Right lobe of liver (tissue), 6 donors: ENCODE results near the gene TSPAN18. TPM values are rescaled to one million over a fixed set of nuclear protein-coding genes. Genes with fewer than 3 reads are reported as not detected.

Experiments used
- ATAC-seq, 4 donors: fragments of 200-7000 bp; cut with Tn5 transposase; one replicate each; pipeline ENCODE4 v1.9.1; 2020; ENCODE audit warnings: mild to moderate bottlenecking in 4 of 4, moderate library complexity in 4 of 4
- DNase-seq, 3 donors: peaks; one replicate each; pipeline ENCODE4 v3.0.0-alpha.2; 2020
- H3K27ac ChIP-seq, 3 donors: fragments of 200-600 bp; one replicate each; pipeline ENCODE4 v1.8.0; 2022
- H3K27me3 ChIP-seq, 2 donors: fragments of 200-600 bp; one replicate each; pipeline ENCODE4 v1.8.0; 2022
- H3K36me3 ChIP-seq, 4 donors: fragments of 200-600 bp; sonication (generic) in 1 of 4; one replicate each; pipeline versions ENCODE4 v1.5.1 to v1.8.0; 2017 to 2022; ENCODE audit warnings: control low read depth in 1 of 4
- H3K4me1 ChIP-seq, 4 donors: fragments of 200-600 bp; sonication (generic) in 1 of 4; one replicate each; pipeline versions ENCODE4 v1.5.1 to v1.8.0; 2017 to 2022; ENCODE audit warnings: control low read depth in 1 of 4
- H3K4me3 ChIP-seq, 3 donors: fragments of 200-600 bp; one replicate each; pipeline ENCODE4 v1.8.0; 2022
- H3K9me3 ChIP-seq, 4 donors: fragments of 200-600 bp; sonication (generic) in 1 of 4; one replicate each; pipeline versions ENCODE4 v1.5.1 to v1.8.0; 2017 to 2022; ENCODE audit warnings: control low read depth in 1 of 4
- POLR2A ChIP-seq: fragments of 450-650 bp; IDR thresholded peaks from one replicate; pipeline ENCODE4 v1.6.1; 2017; ENCODE audit warnings: antibody characterized with exemption, mild to moderate bottlenecking
- WGBS: methylation state at CpG from one replicate; pipeline ENCODE4 v1.1.6; 2018; ENCODE audit warnings: low coverage, low lambda C conversion rate; ENCODE audit not compliant: insufficient coverage; ENCODE audit errors: missing lambda C conversion rate; 5-methylcytosine and 5-hydroxymethylcytosine counted together
- intact Hi-C, 2 donors: fragments of 100-400 bp; cut with DNase I; formaldehyde crosslinking; loops; one replicate each; pipeline versions ENCODE4 v1.11.2 to v1.14.1; 2022
- total RNA-seq, 6 experiments: library from RNA; depleted of rRNA in 2 of 6; stranded (reverse); fragments of >200 nt in 2 of 6; fragmentation: NEBNext Ultra II Directional in 3 of 6; extraction: Animal tissue kit (Norgen Biotek cat#: 25700) in 3 of 6; gene quantifications; one replicate each; pipeline versions ENCODE4 v1.1.0 to v1.2.4, GENCODE V29; 2016 to 2023
- TF ChIP-seq, protein P1 (sequence below), 4 donors: fragments of 200-600 bp in 3 of 4; fragments of 450-650 bp in 1 of 4; IDR thresholded peaks; one replicate each; pipeline versions ENCODE4 v1.5.1 to v1.8.0; 2016 to 2022; ENCODE audit warnings: antibody characterized with exemption in 4 of 4, mild to moderate bottlenecking in 2 of 4
- donor health status: DM: no; HTN: yes; CAD: no.
- donor health status: DM: no; HTN: no; CAD: no.
- donor health status: DM: no; HTN: no; CAD: no.
- donor health status: DM: no; HTN: yes; CAD: no.
- donor health status: DM: no; HTN: yes; CAD: no.

TSPAN18 gene
- total RNA-seq, 6 experiments from 2014 or later, result 3.4 to 10.6 (median 5.3) TPM

DNA sequence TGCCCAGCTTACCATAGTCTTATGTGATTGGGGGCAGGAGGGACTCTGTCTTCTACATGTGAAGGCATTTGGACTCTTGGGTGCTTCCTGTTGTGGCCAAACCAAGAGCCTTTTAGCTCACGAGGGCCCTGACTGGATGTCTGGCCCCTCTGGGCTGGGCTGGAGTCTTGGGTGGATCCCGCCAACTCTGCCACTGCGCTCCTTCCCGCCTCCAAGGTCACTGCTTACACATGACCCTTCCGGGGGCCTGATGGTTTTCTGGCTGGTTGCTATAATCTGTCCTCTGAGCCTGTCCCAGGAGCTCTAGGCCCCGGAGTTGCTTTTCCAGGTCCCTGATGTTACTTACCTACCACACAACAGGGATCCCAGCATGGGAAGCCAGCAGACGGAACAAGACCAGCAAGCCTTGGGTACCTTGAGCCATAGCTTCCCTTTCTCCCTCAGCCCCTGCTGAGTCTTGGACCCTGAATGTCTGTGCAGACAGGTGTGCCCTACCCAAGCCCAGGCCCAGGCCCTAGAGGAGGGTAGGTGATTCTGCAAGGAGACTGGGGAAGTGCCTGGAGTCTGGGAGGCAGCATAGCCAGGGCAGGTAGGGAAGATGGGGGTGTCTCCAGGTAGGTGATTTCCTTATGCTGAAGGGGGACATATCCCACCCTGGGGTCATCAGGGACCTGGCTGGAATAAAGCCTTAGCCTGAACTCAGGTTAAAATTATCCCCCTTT lies 100.3 kb downstream of the TSPAN18 start:
- no peaks in the 10 kb centered on the region for H3K27me3 ChIP-seq
- no peaks in the 10 kb centered on the region for H3K4me1 ChIP-seq
- intact Hi-C loops, result no loop called here
- H3K9me3 ChIP-seq, result no peaks in the 10 kb centered on the region
- H3K27ac ChIP-seq, result no peak overlapping the region
- H3K4me3 ChIP-seq, result no peak overlapping the region
- TF ChIP-seq, protein P1, sequence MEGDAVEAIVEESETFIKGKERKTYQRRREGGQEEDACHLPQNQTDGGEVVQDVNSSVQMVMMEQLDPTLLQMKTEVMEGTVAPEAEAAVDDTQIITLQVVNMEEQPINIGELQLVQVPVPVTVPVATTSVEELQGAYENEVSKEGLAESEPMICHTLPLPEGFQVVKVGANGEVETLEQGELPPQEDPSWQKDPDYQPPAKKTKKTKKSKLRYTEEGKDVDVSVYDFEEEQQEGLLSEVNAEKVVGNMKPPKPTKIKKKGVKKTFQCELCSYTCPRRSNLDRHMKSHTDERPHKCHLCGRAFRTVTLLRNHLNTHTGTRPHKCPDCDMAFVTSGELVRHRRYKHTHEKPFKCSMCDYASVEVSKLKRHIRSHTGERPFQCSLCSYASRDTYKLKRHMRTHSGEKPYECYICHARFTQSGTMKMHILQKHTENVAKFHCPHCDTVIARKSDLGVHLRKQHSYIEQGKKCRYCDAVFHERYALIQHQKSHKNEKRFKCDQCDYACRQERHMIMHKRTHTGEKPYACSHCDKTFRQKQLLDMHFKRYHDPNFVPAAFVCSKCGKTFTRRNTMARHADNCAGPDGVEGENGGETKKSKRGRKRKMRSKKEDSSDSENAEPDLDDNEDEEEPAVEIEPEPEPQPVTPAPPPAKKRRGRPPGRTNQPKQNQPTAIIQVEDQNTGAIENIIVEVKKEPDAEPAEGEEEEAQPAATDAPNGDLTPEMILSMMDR (IDR thresholded peaks at IDR 0.05), result no peak
- no peak for TF ChIP-seq POLR2A
- H3K36me3 ChIP-seq, result no peaks in the 10 kb centered on the region
- DNase-seq (no peak), ATAC-seq (no peak)
- 60% methylated on average over 1 of the region's 7 CpGs for whole genome bisulfite sequencing

DNA sequence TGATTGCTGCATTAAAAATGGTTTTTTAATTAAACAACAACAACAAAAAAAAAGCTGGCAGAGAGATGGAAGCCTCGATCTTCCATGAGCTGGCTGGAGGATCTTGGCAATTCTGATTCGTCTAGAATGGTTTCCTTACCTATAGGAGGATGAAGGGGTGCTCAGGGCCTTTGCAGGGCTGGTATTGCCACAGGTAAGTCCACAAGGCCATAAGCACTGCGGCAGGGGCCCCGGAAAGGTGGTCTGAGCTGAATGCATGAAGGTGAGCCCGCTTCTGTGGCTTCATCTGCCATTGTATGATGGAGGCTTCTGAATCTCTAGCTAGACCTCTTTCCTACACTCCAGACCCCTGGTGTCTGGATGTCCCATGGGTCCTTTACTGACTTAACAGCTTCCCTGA lies 101.5 kb downstream of the TSPAN18 start:
- no peaks in the 10 kb centered on the region for H3K27me3 ChIP-seq
- no peak overlapping the region for H3K4me3 ChIP-seq
- H3K36me3 ChIP-seq, result no peaks in the 10 kb centered on the region
- no peaks in the 10 kb centered on the region for H3K4me1 ChIP-seq
- H3K27ac ChIP-seq, result no peak overlapping the region
- DNase-seq, result no peak
- 65% methylated on average over 3 of the region's 5 CpGs for WGBS
- TF ChIP-seq POLR2A, result no peak
- TF ChIP-seq, protein P1 (IDR thresholded peaks at IDR 0.05), result no peak
- ATAC-seq, result no peak
- intact Hi-C loops, result no loop called here
- no peaks in the 10 kb centered on the region for H3K9me3 ChIP-seq

DNA sequence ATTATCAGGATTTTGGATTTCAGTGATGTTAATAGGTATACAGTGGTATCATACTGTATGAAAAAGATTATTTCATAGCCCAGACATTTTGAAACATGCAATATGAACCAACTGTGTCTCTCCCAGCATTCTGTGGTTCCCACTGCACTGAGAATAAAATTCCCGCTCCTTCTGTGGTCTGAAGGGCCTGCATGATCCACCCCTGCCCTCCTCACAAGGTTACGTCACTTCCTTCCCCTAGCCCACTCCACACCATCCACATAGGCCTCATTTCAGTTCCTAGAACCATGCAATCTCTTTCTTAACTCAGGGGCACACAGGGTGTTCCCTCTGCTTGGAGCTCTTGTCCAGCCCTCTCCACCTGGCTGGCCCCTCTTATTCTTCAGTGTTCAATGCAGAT lies 103.1 kb downstream of the TSPAN18 start:
- no peak overlapping the region for H3K4me3 ChIP-seq
- ATAC-seq, result no peak
- WGBS, result no CpG with 5 or more reads among the region's 2 CpGs
- DNase-seq, result no peak
- no peaks in the 10 kb centered on the region for H3K36me3 ChIP-seq
- H3K4me1 ChIP-seq, result no peaks in the 10 kb centered on the region
- intact Hi-C loops, result no loop called here
- no peaks in the 10 kb centered on the region for H3K27me3 ChIP-seq
- TF ChIP-seq, protein P1 (IDR thresholded peaks at IDR 0.05), result no peak
- no peak for TF ChIP-seq POLR2A
- no peaks in the 10 kb centered on the region for H3K9me3 ChIP-seq
- H3K27ac ChIP-seq, result no peak overlapping the region

DNA sequence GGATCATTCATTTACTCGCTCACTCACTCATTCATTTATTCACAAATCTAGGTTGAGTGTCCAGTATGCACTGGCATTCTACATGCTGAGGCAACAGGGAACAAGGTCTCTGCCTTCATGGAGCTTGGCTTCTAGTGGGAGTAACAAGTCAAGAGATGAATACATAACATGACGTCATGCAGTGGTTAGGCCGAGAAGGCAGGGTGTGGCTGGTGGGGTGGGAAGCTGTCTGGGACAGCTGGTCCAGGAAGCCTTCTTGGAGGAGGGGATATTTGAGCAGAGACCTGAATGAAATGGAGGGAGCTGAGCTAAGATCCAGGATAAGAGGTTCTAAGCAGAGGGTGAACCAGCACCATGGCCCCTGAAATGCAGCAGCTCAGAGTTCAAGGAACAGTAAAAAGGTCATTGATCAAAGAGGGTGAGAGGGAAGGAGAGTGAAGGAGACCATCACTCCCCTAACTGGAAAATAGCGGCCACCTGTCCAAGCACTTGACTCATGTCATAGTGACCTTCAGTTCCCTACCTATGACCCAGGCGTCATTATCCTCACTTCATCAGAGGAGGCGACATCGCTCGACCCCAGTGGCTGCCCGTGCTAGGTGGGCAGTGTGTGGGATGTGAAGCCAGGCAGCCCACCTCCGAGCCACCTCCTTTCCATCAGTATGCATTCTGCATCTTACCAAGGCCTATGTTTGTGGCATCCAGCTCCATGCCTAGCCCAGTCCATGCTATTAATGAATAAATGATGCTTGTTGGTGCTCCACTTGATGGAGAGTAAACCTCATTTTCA lies 105.0 kb downstream of the TSPAN18 start:
- intact Hi-C loops, result no loop called here

More for the DNA sequence above, 105.0 kb downstream of the TSPAN18 start:
- no peaks in the 10 kb centered on the region for H3K9me3 ChIP-seq
- TF ChIP-seq POLR2A, result no peak
- TF ChIP-seq, protein P1 (IDR thresholded peaks at IDR 0.05), result no peak
- no peak overlapping the region for H3K27ac ChIP-seq
- WGBS, result 74% methylated on average over 3 of the region's 10 CpGs
- DNase-seq (no peak), ATAC-seq (no peak)
- H3K4me3 ChIP-seq, result no peak overlapping the region
- H3K36me3 ChIP-seq, result no peaks in the 10 kb centered on the region
- H3K4me1 ChIP-seq, result no peaks in the 10 kb centered on the region
- no peaks in the 10 kb centered on the region for H3K27me3 ChIP-seq
